DND-41 (cell line): ENCODE results near the gene C10orf105.

Experiments
- ATAC-seq: fragments of 200-7000 bp; cut with Tn5 transposase; 3 replicates; pipeline ENCODE4 v1.9.1; 2021; ENCODE audit warnings: low read depth; ENCODE audit not compliant: insufficient read depth
- DNase-seq: peaks from one replicate; pipeline ENCODE4 v3.0.0-alpha.2; 2020
- H2AFZ ChIP-seq: 2 replicates; pipeline ENCODE4 v1.6.0; 2012; ENCODE audit warnings: low read depth, low read length
- H3K27ac ChIP-seq: 2 replicates; pipeline ENCODE4 v1.5.1; 2012; ENCODE audit warnings: low read length, inconsistent platforms
- H3K27me3 ChIP-seq: fragments of 200-600 bp; sonication (generic); 2 replicates; pipeline ENCODE4 v1.6.0; 2012; ENCODE audit warnings: low read length, mild to moderate bottlenecking, inconsistent platforms; ENCODE audit not compliant: insufficient read depth, poor library complexity
- H3K36me3 ChIP-seq: 2 replicates; pipeline ENCODE4 v1.5.1; 2012; ENCODE audit warnings: low read length, inconsistent platforms; ENCODE audit not compliant: insufficient read depth
- H3K4me1 ChIP-seq: 2 replicates; pipeline ENCODE4 v1.5.1; 2012; ENCODE audit warnings: mild to moderate bottlenecking, low read length; ENCODE audit not compliant: insufficient read depth
- H3K4me2 ChIP-seq: 2 replicates; pipeline ENCODE4 v1.6.0; 2012; ENCODE audit warnings: mild to moderate bottlenecking, moderate library complexity, low read length, inconsistent platforms; ENCODE audit not compliant: insufficient read depth
- H3K4me3 ChIP-seq, 2 experiments: fragments of 200-600 bp in 1 of 2; shearing (Covaris generic) in 1 of 2; 2 replicates each; pipeline ENCODE4 v1.5.1; 2012 to 2016; ENCODE audit warnings: inconsistent platforms in 2 of 2, low read length in 2 of 2, mild to moderate bottlenecking in 2 of 2, low read depth in 1 of 2, moderate library complexity in 1 of 2
- H3K79me2 ChIP-seq: 2 replicates; pipeline ENCODE4 v1.6.0; 2012; ENCODE audit warnings: low read length, inconsistent platforms; ENCODE audit not compliant: insufficient read depth
- H3K9ac ChIP-seq: 2 replicates; pipeline ENCODE4 v1.6.0; 2012; ENCODE audit warnings: low read depth, mild to moderate bottlenecking, inconsistent platforms, low read length, moderate library complexity
- H3K9me3 ChIP-seq: 2 replicates; pipeline ENCODE4 v1.5.1; 2012; ENCODE audit warnings: low read length, moderate library complexity, mild to moderate bottlenecking, inconsistent platforms; ENCODE audit not compliant: insufficient read depth, severe bottlenecking
- H4K20me1 ChIP-seq: 2 replicates; pipeline ENCODE4 v1.6.0; 2012; ENCODE audit warnings: low read length; ENCODE audit not compliant: insufficient read depth
- CTCF ChIP-seq: IDR thresholded peaks from 2 replicates; pipeline ENCODE4 v1.5.1; 2012; ENCODE audit warnings: borderline replicate concordance, low read length, moderate library complexity, mild to moderate bottlenecking; ENCODE audit not compliant: poor library complexity, severe bottlenecking; ENCODE audit errors: extremely low read depth
- EZH2 ChIP-seq: IDR thresholded peaks from 3 replicates; pipeline ENCODE4 v1.6.1; 2012; ENCODE audit warnings: borderline replicate concordance, low read depth, mild to moderate bottlenecking, moderate library complexity, low read length, inconsistent platforms; ENCODE audit not compliant: severe bottlenecking

Gene C10orf105

GRCh38 chr10:71724539-71724938 is 5.0 kb upstream of the C10orf105 start:
- Histone ChIP-seq H3K4me2 (no peak overlapping the region), H3K9ac (no peak overlapping the region), H3K27ac (0 out of 2 replicates have a peak overlapping the region, but pooled peaks have one; percentile 13), H4K20me1 (no peaks in the 10 kb centered on the region), H3K79me2 (no peaks in the 10 kb centered on the region), H3K4me3 (no peak overlapping the region), H3K4me1 (peaks cover 42% of the 10 kb centered on the region), H3K27me3 (no peaks in the 10 kb centered on the region), H3K9me3 (no peaks in the 10 kb centered on the region), H2AFZ (no peak overlapping the region), H3K36me3 (no peaks in the 10 kb centered on the region)
- ATAC-seq: no peak
- TF ChIP-seq CTCF: no peak
- no peak for TF ChIP-seq EZH2
- no peak for DNase-seq

GRCh38 chr10:71723311-71723710 is 3.7 kb upstream of the C10orf105 start:
- Histone ChIP-seq H3K79me2 (no peaks in the 10 kb centered on the region), H3K27ac (peak overlapping the region; percentile 4; the same call in 1 of the 2 replicates), H3K9ac (no peak overlapping the region)

GRCh38 chr10:71722849-71723248 is 3.3 kb upstream of the C10orf105 start:
- Histone ChIP-seq H3K4me1 (peaks cover 34% of the 10 kb centered on the region), H4K20me1 (no peaks in the 10 kb centered on the region), H3K27ac (no peak overlapping the region), H2AFZ (no peak overlapping the region), H3K9me3 (no peaks in the 10 kb centered on the region), H3K36me3 (no peaks in the 10 kb centered on the region), H3K4me2 (no peak overlapping the region), H3K27me3 (no peaks in the 10 kb centered on the region), H3K79me2 (no peaks in the 10 kb centered on the region), H3K4me3 (no peak overlapping the region), H3K9ac (no peak overlapping the region)
- DNase-seq (no peak), ATAC-seq (no peak)
- TF ChIP-seq CTCF: no peak
- TF ChIP-seq EZH2: no peak

More at GRCh38 chr10:71723311-71723710, 3.7 kb upstream of the C10orf105 start:
- no peaks in the 10 kb centered on the region for H3K27me3 ChIP-seq
- H3K36me3 ChIP-seq: no peaks in the 10 kb centered on the region
- no peak overlapping the region for H3K4me2 ChIP-seq
- H2AFZ ChIP-seq: no peak overlapping the region
- ATAC-seq (no peak), DNase-seq (no peak)
- H4K20me1 ChIP-seq: no peaks in the 10 kb centered on the region
- TF ChIP-seq CTCF: no peak
- no peak for TF ChIP-seq EZH2
- H3K4me3 ChIP-seq: no peak overlapping the region
- peaks cover 38% of the 10 kb centered on the region for H3K4me1 ChIP-seq
- no peaks in the 10 kb centered on the region for H3K9me3 ChIP-seq

- ATAC-seq (no peak), DNase-seq (no peak)
- Histone ChIP-seq H3K79me2 (no peaks in the 10 kb centered on the region), H2AFZ (no peak overlapping the region), H3K9me3 (no peaks in the 10 kb centered on the region), H3K27me3 (no peaks in the 10 kb centered on the region), H4K20me1 (no peaks in the 10 kb centered on the region), H3K4me2 (no peak overlapping the region), H3K4me1 (peaks cover 22% of the 10 kb centered on the region), H3K27ac (no peak overlapping the region), H3K4me3 (no peak overlapping the region), H3K9ac (no peak overlapping the region), H3K36me3 (no peaks in the 10 kb centered on the region)
- TF ChIP-seq CTCF (no peak), EZH2 (no peak)
Observed at GRCh38 chr10:71721313-71721712, 1.7 kb upstream of the C10orf105 start.
